OCI-LY7 (cell line): Measurements from ENCODE around the gene SPATA13. TPM values are rescaled to one million over a fixed set of nuclear protein-coding genes. Genes with fewer than 3 reads are reported as not detected.

Experiments
- BruUV-seq: library from RNA; stranded (reverse); fragments of 400-500 nt; replicated peaks from 2 replicates; lab custom pipeline; 2021; lab: Mats Ljungman, UMichigan
- CTCF ChIA-PET: fragments of 300-600 bp; sonication (Branson Sonifier 250); formaldehyde crosslinking; loops from one replicate; lab custom pipeline; 2022; ENCODE audit warnings: antibody characterized with exemption; ENCODE audit not compliant: unreplicated experiment; lab: Charles Lee
- POLR2A ChIA-PET: fragments of 300-600 bp; sonication (Branson Sonifier 250); formaldehyde crosslinking; loops from one replicate; lab custom pipeline; 2022; ENCODE audit warnings: antibody characterized with exemption; lab: Charles Lee
- DNase-seq: peaks from one replicate; pipeline ENCODE4 v3.0.0-alpha.2; 2015; ENCODE audit warnings: low spot score
- H2AFZ ChIP-seq: fragments of 200-600 bp; sonication (generic), shearing (Covaris generic); 2 replicates; pipeline ENCODE4 v1.6.1; 2014; ENCODE audit warnings: mild to moderate bottlenecking, antibody characterized with exemption, low read length, moderate library complexity
- H3K27ac ChIP-seq: fragments of 200-600 bp; sonication (generic); 2 replicates; pipeline ENCODE4 v1.5.1; 2014; ENCODE audit warnings: mixed run types, low read depth, mild to moderate bottlenecking, moderate library complexity, low read length, inconsistent platforms; ENCODE audit not compliant: poor library complexity, severe bottlenecking
- H3K36me3 ChIP-seq: fragments of 200-600 bp; sonication (generic); 2 replicates; pipeline ENCODE4 v1.6.1; 2014; ENCODE audit warnings: mild to moderate bottlenecking, antibody characterized with exemption, low read length, moderate library complexity, mixed read lengths; ENCODE audit not compliant: insufficient read depth
- H3K4me1 ChIP-seq: fragments of 200-600 bp; sonication (generic); 2 replicates; pipeline ENCODE4 v1.5.1; 2014; ENCODE audit warnings: mild to moderate bottlenecking, low read length; ENCODE audit not compliant: insufficient read depth, poor library complexity, severe bottlenecking
- H3K4me2 ChIP-seq: fragments of 200-600 bp; sonication (generic); 2 replicates; pipeline ENCODE4 v1.6.1; 2014; ENCODE audit warnings: mild to moderate bottlenecking, low read length
- H3K4me3 ChIP-seq: fragments of 200-600 bp; sonication (generic); 2 replicates; pipeline ENCODE4 v1.5.1; 2014; ENCODE audit warnings: mild to moderate bottlenecking, low read depth, low read length; ENCODE audit not compliant: poor library complexity, severe bottlenecking
- H3K79me2 ChIP-seq: fragments of 200-600 bp; sonication (generic); 2 replicates; pipeline ENCODE4 v1.6.1; 2016; ENCODE audit warnings: low read depth, mild to moderate bottlenecking, low read length, moderate library complexity, mixed read lengths; ENCODE audit not compliant: insufficient read depth
- H3K9me2 ChIP-seq: fragments of 200-600 bp; sonication (generic); 2 replicates; pipeline ENCODE4 v1.6.1; 2016; ENCODE audit warnings: mild to moderate bottlenecking, low read length, mixed read lengths; ENCODE audit not compliant: insufficient read depth
- H3K9me3 ChIP-seq: fragments of 200-600 bp; sonication (generic); 2 replicates; pipeline ENCODE4 v1.6.1; 2014; ENCODE audit warnings: mild to moderate bottlenecking, mixed run types, low read length, mixed read lengths
- H4K20me1 ChIP-seq: fragments of 200-600 bp; sonication (generic); 2 replicates; pipeline ENCODE4 v1.6.1; 2014; ENCODE audit warnings: mild to moderate bottlenecking, antibody characterized with exemption, low read length, moderate library complexity, mixed read lengths; ENCODE audit not compliant: insufficient read depth
- EZH2phosphoT487 ChIP-seq: fragments of 200-600 bp; sonication (generic); IDR thresholded peaks from 2 replicates; pipeline ENCODE4 v1.6.1; 2018; ENCODE audit warnings: low read depth, borderline replicate concordance, mild to moderate bottlenecking, mixed run types, antibody characterized with exemption, low read length, moderate library complexity, mixed read lengths
- intact Hi-C: fragments of 100-400 bp; cut with micrococcal nuclease; formaldehyde crosslinking; loops from one replicate; pipeline ENCODE4 v1.10.0; 2022; ENCODE audit not compliant: unreplicated experiment
- total RNA-seq, 2 experiments: library from RNA; depleted of rRNA in 1 of 2; stranded (reverse); fragments of >200 nt in 1 of 2; shearing (Covaris generic) in 1 of 2; gene quantifications; 2 replicates each; pipeline ENCODE4 v1.2.3, GENCODE V29; 2014 to 2022
- TF ChIP-seq, protein P1 (sequence below): fragments of 200-600 bp; sonication (generic); conservative IDR thresholded peaks from 2 replicates; pipeline ENCODE4 v1.5.1; 2014; ENCODE audit warnings: mild to moderate bottlenecking, antibody characterized with exemption, low read length, moderate library complexity, mixed read lengths

Gene SPATA13
- total RNA-seq, 2 experiments from 2014 or later: 3.8 to 32.4 TPM

GRCh38 chr13:24275041-24275440 is 114.5 kb downstream of the SPATA13 start:
- Histone ChIP-seq H3K9me2 (no peaks in the 10 kb centered on the region), H3K4me3 (no peak overlapping the region), H4K20me1 (no peaks in the 10 kb centered on the region), H3K4me1 (no peaks in the 10 kb centered on the region), H3K79me2 (no peaks in the 10 kb centered on the region), H3K27ac (no peak overlapping the region), H3K4me2 (no peak overlapping the region), H2AFZ (no peak overlapping the region), H3K9me3 (no peaks in the 10 kb centered on the region), H3K36me3 (no peaks in the 10 kb centered on the region)
- no peak for DNase-seq
- intact Hi-C loops: no loop called here
- TF ChIP-seq, protein P1, sequence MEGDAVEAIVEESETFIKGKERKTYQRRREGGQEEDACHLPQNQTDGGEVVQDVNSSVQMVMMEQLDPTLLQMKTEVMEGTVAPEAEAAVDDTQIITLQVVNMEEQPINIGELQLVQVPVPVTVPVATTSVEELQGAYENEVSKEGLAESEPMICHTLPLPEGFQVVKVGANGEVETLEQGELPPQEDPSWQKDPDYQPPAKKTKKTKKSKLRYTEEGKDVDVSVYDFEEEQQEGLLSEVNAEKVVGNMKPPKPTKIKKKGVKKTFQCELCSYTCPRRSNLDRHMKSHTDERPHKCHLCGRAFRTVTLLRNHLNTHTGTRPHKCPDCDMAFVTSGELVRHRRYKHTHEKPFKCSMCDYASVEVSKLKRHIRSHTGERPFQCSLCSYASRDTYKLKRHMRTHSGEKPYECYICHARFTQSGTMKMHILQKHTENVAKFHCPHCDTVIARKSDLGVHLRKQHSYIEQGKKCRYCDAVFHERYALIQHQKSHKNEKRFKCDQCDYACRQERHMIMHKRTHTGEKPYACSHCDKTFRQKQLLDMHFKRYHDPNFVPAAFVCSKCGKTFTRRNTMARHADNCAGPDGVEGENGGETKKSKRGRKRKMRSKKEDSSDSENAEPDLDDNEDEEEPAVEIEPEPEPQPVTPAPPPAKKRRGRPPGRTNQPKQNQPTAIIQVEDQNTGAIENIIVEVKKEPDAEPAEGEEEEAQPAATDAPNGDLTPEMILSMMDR: no peak
- TF ChIP-seq EZH2phosphoT487: no peak
- ChIA-PET CTCF (no interaction called here), POLR2A (interaction anchor here (0.7 to 1.1 kb wide), 2 partner anchors 34 to 42 kb away, joined by 3 to 4 read pairs; no protein-coding TSS in a partner anchor)
- BruUV-seq: no TSS peak

GRCh38 chr13:24276306-24276705 is 115.8 kb downstream of the SPATA13 start:
- intact Hi-C loops: no loop called here
- DNase-seq: no peak

DNA sequence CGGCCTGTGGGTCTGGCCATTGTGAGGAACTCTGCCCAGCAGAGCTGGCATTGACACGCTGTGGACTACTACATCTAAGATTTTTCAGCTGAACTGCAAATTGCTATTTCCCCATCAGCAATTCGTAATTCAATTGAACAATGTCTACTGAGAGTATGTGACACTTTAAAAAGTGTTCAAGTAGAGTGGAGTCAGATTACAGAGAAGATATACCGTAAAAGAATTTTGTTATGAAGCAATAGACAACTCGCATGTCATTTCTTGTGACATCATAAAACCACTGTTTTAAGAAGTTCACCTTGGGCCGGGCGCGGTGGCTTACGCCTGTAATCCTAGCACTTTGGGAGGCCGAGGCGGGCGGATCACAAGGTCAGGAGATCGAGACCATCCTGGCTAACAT is 116.3 kb downstream of the SPATA13 start:
- Histone ChIP-seq H4K20me1 (no peaks in the 10 kb centered on the region), H3K9me2 (no peaks in the 10 kb centered on the region), H3K4me1 (no peaks in the 10 kb centered on the region), H3K27ac (no peak overlapping the region), H3K79me2 (no peaks in the 10 kb centered on the region), H3K4me2 (no peak overlapping the region), H2AFZ (no peak overlapping the region), H3K36me3 (no peaks in the 10 kb centered on the region), H3K9me3 (no peaks in the 10 kb centered on the region), H3K4me3 (no peak overlapping the region)
- ChIA-PET POLR2A (interaction anchor here (0.6 to 0.7 kb wide), 2 partner anchors 17 to 83 kb away, joined by 3 read pairs; no protein-coding TSS in a partner anchor), CTCF (no interaction called here)
- TF ChIP-seq, protein P1: no peak
- TF ChIP-seq EZH2phosphoT487: no peak
- no TSS peak for BruUV-seq
- DNase-seq: no peak
- intact Hi-C loops: no loop called here

More at GRCh38 chr13:24276306-24276705, 115.8 kb downstream of the SPATA13 start:
- Histone ChIP-seq H4K20me1 (no peaks in the 10 kb centered on the region), H3K4me1 (no peaks in the 10 kb centered on the region), H3K4me3 (no peak overlapping the region), H3K79me2 (no peaks in the 10 kb centered on the region), H3K36me3 (no peaks in the 10 kb centered on the region), H2AFZ (no peak overlapping the region), H3K27ac (no peak overlapping the region), H3K4me2 (no peak overlapping the region), H3K9me2 (no peaks in the 10 kb centered on the region), H3K9me3 (no peaks in the 10 kb centered on the region)
- ChIA-PET CTCF (no interaction called here), POLR2A (no interaction called here)
- no TSS peak for BruUV-seq
- TF ChIP-seq, protein P1: no peak
- TF ChIP-seq EZH2phosphoT487: no peak
